ENCODE results near the gene NRCAM.

DNA sequence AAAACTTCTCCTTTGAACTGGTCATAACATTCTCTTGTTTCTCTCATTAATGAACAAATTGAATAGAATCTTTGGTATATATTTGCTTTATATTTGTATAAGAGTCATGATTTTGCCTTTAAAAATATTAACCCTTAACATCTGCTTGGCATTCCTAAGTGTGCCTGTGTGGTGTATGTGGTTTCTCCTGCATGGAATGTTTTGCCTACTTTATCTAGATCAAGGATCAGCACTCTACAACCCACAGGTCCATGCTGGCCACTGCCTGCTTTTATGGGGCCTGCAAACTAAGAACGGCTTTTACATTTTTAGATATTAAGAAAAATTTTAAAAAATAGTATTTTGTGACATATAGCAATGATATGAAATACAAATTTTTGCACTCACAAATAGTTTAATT is 321.8 kb downstream of the NRCAM start:
- TF ChIP-seq CTCF (IDR thresholded peaks at IDR 0.05) (no peak), POLR2A (IDR thresholded peaks at IDR 0.05) (no peak)
